EL (cell line): Measurements from ENCODE around the gene SLC25A26.

ENCODE experiments used
- DNase-seq: peaks from one replicate; pipeline ENCODE4 v3.0.0-alpha.2; 2016

SLC25A26 gene

DNA sequence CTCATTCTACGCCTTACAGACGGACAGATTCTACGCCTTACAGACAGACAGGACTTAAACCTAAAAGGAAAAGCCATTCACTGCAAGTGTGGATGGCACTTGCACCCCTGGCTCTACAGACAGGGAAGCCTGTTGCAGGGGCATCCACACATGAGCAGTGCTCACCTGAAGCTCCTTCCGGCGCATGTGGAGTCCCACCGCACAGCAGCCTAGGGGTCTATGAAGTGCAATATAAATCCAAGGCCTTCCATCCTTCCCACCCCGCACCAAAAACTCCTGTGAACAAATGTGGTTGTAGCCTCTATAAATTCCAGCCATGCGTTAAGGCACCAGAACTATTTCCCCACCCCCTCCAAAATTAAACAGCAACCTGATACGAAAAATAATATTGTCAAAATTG lies 158.8 kb downstream of the SLC25A26 start:
- DNase-seq = no peak

DNA sequence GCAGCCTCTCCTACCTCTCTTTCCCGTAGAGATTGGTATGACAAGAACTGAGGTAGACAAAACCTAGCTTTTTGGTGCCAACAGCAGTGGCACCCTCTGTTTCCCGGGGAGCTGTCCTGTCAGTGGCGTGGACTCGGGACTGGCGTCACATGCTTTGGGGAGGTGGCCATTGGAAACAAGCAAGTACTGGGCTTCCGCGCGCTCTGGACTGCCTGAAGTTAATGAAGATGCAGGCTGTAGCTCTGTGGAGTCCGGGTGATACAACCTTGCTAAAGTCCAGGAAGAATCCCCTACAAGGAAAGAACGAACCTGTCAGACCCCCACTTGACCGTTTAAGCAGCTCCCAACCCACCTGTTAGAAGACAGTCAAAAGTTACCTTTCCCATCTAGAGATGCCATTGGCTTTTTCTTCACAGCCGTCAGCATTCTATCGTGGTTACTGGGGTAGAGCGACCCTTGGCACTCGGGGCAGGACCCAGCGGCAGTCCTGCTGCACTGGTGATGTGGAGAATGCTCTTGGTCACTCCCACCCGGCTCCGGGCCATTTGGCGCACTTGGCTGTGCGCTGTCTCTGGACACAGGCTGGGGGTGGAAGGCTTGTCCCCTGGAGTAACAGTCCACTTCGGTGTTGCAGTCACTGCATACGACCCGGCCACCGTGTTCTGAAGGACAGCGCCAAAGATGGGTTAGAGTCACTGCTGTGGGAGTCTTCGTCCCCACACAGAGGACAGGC lies 159.6 kb downstream of the SLC25A26 start:
- DNase-seq = no peak

DNA sequence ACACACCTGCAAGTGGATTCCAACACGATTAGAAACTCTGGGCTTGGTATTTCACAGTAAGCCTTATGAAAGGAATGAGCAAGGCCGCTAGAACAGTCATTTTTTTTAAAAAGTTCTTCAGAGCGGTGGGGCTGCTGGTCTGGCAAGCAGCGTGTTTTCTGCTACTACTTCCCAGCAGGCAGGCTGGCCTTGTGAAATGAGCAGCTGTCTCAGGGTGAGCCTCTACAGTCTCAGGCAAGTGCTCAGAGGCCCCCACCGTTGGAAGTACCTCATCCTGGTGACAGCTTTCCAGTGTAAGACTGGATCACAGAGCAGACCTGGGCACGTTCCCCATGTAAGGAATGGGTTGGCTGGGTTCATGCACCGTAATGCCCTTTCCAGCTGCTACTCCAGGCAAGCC lies 160.8 kb downstream of the SLC25A26 start:
- DNase-seq = no peak

DNA sequence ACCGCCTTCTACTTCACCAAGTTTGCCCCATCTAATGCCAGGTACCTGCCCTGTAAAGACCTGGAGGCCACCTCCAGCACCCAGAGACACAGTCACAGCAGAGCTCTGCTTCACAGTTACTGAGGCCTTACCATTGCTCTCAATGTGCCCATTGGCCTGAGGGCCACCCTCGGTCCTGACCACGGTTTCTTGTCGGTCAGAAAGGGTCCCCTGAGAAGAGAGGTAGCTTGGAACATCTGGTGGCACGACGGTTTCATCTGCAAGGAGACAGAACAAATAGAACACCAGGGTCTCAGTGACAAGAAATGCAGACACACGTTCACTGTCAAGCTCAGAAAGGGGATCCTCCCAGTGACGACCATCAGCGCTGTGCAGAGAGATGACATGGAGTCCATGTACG lies 161.3 kb downstream of the SLC25A26 start:
- DNase-seq = no peak

DNA sequence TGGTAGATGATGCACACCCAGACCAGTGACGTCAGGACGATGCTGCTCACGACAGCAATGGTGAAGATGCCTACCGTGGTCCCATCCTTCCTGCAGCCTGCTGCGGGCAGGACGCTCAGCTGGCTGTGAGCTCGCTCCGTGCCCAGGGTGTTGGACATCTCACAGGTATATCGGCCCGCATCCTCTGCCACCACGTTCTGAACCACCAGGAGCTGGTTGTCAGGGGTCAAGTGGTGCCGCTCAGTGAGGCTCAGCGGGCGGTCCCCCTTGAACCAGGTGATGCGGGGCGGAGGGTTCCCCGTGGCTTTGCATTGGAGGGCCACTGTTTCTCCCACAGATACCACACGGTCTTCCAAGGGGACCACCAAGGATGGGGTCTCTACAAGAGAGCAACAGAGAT lies 162.2 kb downstream of the SLC25A26 start:
- no peak for DNase-seq

DNA sequence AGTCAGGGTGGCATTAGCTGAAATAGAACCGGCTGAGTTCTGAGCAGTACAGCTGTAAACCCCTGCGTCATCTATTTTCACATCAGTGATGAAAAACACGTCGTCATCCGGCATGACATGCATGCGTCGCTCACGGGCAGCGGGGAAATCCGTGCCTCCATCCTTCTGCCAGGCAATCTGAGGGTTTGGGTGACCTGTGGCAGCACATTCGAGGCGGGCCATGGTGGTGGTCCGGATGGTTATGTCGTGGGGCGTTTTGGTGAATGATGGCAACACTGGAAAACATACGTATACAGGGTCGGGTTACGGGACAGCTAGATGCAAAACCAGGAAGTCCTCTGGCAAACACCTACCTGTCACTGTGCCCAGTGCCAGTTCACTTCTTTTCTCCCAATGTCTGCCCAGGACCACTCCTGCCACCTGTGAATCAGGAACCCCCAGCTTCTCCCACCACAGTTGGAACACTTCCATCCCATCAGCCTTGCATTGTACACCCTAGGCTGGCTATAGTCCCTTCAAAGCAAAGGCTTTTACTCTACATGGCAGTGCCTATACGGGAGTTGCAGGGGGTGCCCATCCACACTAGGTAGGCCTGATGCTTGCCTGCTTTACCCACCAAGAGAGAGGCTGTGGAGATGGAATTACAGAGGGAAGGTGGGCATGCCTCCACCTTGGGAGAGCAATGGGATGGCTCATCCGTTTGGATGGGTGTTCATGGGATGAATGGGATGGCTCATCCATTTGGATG lies 163.4 kb downstream of the SLC25A26 start:
- DNase-seq = no peak

DNA sequence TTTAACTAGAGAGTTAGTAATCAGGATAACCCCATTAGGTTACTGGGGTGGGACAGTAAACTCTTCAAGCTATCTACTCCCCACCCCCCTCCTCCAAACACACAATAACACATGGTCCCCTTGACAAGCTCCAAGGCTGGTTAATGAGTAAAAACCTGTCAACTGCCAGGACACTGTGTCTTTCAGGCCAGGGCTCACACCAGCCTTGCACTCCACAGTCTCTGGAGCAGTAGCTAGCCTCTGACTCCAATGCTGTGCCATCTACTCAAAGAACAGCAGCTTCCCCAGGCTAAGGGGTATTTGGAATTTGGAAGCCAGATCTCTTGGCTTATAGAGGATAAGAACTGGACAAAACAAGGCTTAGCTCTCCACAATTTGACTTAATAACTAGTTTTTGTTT lies 164.3 kb downstream of the SLC25A26 start:
- no peak for DNase-seq

DNA sequence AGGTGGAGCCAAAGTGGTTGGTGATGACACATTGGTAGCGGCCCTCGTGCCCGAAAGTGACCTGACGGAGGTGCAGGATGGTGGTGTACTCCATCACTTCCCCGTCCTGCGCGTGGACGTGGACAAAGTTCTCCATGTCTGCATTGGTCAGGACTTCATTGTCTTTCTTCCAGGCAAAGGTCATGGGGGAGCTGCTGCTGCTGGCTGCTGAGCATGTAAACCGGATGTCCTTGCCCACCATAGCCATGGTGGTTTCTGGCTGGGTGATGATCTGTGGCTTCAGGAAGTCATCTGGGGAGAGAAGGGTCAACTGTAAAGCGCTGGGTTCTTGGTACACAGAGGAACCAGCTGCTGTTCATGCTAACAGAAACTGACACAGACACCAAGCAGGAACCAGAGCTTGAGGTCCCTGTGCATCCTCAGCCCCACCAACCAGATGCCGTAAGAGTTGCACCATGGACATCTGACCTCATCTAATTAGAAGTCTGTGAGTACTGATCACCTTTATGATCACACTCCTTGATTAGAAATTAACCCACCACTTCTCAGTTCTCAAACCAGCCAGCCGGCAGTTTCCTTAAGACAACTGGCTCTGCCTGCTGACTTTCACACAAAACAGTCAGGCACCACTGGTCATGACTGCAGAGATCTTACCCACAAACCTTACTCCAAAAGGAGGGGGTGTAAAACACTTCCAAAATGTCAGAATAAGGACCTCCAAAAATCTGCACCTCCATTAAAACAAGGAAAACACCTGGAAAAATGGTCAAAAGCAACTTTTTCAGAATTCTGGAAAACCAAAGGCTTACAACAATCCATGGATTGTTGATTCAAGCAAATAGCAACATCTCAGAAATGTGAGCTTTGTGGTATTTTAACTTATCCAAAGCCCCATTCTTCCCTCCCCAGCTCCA lies 165.5 kb downstream of the SLC25A26 start:
- DNase-seq = no peak

DNA sequence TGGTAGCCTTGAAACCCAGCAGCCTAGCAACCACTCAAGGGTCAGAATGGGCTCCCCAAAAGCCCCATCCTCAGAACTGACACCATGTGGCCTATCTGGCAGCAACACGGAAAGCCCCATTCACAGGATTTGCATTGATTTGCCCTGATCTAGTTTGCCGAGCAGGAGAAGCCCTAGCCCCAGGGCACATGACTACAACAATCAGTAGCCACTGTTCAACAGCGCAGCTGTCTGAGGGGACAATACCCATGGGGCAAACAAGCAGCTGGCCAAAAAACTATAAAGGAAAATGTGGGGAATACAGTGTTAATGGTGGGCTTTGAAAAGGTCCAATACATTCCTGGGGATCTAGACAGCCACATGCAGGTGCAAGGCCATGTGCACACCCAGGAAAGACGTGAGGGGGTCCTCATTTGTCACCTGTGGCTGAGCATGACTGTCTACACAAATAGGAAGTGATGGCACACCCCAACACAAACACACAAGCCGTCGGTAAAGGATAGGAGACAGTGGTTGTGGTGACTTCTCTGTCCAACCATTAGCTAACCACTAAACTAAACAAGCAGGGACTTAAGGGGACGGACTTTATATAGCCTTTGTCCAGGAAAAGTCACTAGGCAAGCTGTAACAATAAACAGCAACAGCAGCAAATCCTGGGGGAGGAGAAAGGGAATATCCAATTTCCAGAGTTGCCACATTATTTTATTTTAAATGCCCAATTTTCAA lies 166.3 kb downstream of the SLC25A26 start:
- no peak for DNase-seq

DNA sequence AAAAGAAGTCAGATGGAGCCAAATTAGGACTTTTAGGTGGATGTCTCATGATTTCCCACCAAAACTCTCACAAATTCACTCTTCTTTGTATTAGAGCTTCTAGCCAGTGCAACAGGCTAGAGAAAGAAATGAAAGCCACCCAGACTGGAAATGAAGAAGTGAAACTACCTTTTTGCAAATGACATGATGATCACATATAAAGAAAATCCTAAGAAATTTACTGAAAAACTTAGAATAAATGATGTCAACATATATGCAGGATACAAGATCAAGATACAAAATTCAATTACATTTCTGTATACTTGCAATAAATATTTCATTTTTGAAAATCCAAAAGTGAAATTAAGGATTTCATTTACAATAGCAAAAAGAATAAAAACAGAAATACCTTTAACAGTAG lies 169.2 kb downstream of the SLC25A26 start:
- DNase-seq = no peak

DNA sequence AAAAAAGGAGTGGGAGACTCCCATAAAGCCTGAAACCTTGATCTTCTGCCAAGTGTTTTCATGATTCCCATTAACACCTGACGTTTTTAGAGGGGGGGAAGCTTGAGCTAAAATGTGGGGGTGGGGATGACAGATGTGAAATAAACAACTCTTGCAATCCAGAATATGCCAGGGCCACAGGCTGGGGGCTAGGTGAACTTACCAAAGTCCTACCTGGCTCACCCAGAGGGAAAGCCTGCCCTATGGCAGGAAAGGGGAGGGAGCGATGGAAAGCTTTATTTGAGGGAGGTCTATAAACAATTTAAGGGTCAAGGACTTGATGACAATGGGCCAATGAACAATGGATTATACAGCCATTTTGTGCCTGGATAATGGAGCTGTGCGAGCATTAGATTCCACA lies 171.7 kb downstream of the SLC25A26 start:
- no peak for DNase-seq

DNA sequence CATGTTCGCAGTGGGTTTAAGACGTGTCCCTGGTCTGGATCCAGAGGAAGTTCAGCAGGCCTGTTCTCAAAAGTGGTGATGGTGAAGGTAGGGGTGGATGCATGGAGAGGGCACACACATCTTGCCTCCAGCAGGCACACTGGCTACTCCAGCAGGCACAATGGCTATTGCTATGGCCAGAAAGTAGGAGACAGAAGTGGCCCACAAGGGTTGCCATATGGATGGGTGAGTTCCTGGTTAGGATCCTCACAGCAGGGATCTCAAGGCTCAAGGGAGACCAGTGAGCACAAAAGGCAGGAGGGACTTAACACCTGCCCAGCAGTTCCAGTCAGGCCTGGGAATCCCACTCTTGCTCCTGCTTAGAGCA lies 172.1 kb downstream of the SLC25A26 start:
- no peak for DNase-seq

DNA sequence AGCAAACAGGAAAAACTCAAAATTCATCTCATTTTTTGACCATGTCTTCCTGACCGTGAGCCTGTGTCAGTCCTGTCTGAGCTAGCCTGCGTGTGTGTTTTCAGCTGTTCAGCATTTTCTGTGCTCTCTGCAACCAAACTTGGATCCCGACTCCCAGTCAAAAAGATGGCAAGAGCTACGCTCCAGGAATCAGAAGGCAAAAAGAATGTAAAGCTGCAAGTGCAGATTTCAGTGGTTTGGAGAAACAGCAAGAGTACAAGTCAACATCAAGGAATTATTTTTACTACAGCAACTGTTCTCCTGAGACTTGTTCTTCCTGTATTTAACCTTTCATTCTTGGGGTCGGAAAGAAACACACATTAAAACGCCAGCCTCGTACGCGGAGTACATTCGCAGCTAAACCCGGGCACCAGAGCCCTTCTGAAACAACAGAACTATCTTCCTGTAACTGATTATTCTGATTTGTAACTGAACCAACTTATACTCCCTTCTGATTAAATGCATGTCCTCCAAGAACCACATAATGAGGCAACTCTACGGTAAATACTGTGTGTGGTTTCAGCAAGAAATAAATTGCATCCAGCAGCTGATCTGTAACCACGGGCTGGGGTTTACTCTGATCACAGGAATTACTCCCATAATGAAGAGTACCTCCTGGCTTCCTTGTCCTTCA lies 172.7 kb downstream of the SLC25A26 start:
- DNase-seq = no peak

DNA sequence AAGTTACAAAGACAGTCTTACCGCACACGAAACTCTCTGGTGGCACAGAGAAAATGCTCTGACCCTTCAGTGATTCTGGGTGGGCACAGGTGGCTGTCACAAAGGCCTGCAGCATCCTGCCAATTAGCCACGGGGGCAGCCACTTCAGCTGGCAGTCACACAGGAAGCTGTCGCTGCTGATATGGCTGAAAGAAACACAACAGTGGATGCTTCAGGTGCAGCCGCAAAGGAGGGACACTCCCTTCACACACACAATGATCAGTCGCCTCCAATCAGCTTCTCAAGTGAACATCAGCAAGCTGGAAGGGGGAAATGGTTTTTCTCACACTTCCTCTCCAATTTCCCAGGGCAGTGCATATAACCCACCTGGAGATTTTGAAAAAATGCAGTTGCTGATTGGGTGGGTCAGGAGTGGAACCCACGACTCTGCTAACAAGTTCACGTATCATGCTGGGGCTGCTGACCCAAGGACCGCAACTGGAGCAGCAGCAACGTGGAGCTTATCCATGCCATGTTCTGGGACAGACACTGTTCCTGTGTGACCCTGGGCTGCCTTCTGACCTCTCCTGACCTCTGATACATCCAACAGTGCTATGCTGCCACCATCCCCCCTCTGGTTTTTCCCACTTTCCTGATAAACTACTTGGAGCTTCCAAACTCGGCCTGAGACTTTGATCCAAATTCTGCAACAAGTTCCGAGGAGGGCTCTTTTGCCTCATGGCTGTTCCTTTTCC lies 173.4 kb downstream of the SLC25A26 start:
- no peak for DNase-seq

DNA sequence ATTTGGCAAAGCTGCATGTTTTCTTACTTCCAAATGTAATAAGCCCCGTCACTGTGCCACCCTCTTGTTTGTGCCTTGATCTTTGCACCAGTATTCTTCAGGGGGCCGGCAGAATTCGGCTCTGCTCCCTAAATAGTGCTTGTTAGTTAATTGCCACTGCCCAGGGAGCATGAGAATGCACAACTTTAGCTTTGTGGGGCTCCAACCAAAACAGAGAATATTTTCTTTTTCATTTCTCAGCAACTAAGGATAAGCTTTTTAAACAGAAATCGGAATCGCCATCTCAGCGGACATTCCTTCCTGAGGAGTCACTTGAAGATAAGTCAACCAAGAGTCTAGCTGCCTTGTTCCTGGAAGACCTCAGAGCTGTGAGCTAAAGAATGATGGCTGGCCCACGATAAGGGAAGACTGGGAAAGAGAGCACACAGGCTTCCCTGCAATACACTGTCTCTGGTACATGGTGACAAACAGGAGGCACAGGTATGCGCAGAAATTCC lies 174.0 kb downstream of the SLC25A26 start:
- DNase-seq = no peak

DNA sequence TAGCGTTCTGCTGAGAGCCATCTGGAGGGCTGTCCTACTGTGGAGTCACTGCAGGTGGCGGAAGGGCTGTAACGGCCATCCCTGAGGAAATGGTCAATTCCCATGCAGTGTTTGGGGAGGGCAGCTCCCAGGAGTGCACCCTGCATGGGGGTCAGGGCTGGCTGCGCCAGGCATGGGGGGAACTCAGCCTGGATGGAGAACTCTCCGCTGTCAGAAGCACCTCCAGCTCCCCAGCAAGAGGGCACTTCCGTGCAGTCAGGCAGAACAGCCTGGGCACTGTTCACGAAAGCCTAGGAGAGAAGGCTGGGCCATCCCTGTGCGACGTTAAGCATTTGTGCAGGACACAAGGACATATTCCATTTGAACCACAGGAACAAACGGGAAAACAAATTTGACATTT lies 174.8 kb downstream of the SLC25A26 start:
- no peak for DNase-seq

DNA sequence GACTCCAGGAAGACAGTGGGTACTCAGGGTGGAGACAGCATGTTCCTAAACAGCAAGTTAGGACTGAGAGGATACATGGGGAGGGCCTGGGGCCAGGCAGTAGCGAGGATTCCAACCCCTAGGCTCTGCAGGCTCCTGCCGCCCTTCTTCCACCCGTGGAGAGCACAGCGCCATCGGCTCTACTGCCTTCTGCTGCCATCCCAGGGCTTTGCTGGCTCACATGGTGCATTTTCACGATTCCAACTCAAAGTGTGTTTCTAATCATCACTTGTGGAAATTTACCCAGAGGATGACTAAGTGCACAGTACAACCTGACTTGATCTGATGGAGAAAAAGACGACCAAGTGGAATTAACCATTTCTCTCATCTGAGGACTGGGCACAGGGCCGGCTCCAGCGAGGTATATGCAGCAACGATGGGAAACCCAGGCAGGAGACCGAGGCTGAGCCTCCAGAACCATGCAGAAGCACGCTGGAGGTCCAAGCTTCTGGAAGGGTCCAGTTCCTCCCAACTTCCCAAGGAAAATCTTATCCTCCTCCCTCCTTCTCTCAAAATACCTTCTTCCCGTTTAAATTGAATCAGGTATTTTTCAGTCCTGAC lies 175.5 kb downstream of the SLC25A26 start:
- DNase-seq = no peak

DNA sequence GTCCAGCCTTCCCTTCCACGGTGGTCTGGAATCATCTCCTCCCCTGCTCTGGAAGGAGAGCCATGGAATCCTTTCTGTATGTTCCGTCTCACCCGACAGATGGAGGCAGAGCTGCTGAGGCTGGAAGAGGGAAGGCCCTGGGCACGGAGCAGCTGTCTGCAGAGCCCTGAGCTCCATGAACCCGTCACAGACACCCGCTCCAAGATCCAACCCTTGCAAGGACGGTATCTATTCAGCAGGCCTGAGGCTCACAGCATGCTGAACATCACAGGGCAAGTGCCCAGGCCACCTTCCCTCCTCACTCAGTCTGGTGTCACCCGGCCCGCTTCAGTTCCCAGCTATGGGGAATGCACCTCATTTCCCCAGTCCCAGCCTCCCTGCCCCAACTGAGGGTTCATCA lies 176.1 kb downstream of the SLC25A26 start:
- DNase-seq = no peak

DNA sequence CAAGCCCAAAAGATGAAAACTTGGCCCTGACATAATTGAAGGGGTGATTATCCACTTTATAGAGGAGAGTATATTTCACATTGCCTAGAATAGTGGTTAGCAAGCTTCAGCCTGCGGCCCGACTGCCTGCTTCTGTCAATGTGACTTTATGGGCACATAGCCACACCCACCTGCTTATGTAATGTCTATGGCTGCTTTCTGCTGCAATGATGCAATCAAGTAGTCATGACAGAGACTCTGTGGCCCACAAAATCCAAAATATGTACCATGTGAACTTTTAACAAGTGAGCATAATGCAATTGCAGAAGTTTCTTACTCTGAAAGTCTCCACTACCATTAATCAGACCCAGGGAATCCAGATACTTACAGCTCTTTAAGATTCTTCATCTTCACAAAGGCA lies 176.9 kb downstream of the SLC25A26 start:
- no peak for DNase-seq

DNA sequence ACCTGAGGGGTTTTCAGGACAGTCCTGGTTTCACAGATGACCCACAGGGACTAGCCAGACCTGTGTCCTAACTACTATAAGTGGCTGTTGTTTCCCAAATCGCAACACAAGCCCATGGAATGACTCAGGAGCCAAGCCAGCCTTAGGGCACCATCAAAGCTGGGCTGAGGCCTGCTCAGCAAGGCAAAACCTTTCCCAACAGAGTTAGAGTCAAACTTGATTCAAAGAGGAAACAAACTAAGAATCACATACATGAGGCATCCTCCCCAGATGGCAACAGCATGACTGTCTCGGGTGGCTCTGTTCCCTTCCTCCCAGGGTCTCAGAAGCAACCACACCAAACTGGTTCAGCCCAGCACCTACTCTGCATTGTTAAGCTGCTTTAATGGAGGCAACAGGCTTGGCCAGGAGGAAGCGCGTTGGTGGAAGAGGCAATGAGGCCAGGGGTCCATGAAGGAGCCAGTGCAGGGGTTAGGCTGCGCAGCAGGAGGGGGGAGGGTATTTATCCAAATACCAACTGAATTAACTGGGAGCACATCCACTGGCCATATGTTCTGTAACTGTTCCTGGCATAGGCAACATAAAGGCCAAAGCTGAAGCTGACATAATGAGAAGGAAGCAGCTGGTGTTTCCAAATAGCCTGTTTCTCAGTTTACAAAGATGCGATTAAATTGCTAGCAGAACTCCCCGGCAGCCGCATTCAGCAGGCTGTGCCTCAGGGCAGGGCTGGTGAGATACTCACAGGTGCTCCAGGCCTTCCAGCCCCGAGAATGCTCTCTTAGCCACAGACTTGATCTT lies 177.6 kb downstream of the SLC25A26 start:
- DNase-seq = peak; percentile 26
